ENCODE data around the gene RET.

Gene RET

DNA sequence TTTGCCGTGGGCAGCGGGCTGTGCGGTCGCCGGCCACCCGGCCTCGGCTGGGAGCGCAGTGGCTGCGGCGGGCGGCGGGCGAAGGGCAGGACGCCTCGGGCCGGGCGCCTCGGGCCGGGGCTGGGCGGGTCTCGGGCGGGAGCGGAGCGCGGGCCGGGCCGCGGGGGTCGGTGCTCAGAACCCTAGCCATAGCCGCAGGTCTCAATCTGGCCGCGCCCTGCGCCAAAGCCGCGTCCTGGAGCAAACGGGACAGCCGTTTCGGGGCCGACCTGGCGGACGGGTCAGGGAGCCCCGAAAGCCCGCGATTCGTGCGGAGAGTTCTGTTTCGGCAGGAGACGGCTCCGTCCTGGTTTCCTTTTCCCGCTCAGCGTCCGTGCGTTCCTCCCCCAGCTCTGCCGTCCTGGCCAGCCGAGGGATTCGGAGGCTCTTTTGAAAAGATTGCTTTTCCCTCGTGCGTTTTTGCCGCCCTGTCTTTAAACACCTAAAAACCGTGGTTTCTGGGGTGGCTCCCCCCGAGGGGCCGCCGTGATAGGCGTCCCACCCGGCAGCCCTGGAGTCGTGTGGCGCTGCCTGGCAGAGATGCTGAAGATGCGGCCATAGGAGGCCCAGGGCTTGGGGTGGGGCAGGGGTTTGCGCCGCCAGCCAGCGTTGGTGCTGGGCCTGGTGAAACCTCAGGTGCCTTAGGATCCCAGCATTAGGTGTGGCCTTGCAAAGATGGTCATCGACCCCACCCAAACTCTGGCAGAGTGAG lies 727 bp downstream of the RET start:
- WGBS, 2 experiments = 3 to 4% methylated on average over 72 of the region's 72 CpGs
- Histone ChIP-seq H3K36me3 (ENCODE audit: control insufficient read depth, insufficient read depth, low read length) (no peaks in the 10 kb centered on the region), H3K27ac (ENCODE audit: insufficient read depth, low read depth, low read length, poor library complexity, severe bottlenecking) (no peak overlapping the region), H3K9me3 (ENCODE audit: control insufficient read depth, low read length) (no peaks in the 10 kb centered on the region), H3K4me3 (ENCODE audit: insufficient read depth, low read depth, low read length) (peak overlapping the region; percentile 52), H3K27me3 (ENCODE audit: control insufficient read depth, insufficient read depth, low read length, poor library complexity, severe bottlenecking) (peaks cover 40% of the 10 kb centered on the region), H3K4me1 (ENCODE audit: control insufficient read depth, insufficient read depth, low read length) (peaks cover 4% of the 10 kb centered on the region)

DNA sequence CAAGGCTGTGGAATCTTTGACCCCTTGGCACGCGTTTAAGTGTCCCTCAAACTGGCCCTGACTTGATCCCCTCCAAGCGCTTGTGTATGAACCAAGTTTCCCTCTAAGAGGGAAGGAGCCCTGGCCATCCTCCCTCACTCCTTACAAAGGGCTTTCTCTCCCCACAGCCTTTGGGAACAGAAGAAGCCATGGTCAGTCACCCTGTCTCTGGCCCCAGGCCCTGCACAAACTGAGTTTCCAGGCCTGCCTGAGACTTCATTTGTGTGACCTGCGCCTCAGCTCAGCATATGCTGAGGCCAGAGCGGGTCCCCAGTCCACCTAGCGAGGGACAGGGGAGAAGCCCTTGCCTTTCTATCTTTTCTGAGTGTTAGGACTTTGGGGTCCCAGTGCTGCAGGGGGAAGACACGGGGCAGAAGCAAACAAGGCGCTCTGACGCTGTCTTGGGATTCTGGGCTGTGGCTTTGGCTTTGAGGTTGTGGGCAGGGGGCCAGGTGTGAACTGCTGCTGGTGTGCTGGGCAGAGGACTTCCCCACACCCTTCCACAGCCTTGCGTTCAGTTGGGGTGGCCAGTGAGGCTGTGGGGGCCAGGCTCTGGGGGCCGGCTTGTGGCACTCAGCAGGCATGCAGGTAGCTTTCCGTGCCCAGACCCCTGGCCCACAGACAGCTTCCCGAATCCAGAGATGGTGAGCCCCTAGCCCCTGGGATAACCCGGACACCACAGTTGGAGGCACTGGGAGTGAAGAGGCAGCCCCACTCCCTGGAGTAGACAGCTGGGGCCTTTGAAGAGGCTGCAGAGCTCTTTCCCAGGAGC lies 1.5 kb downstream of the RET start:
- Histone ChIP-seq H3K27ac (ENCODE audit: insufficient read depth, low read depth, low read length, poor library complexity, severe bottlenecking) (no peak overlapping the region), H3K4me1 (ENCODE audit: control insufficient read depth, insufficient read depth, low read length) (peaks cover 4% of the 10 kb centered on the region), H3K9me3 (ENCODE audit: control insufficient read depth, low read length) (no peaks in the 10 kb centered on the region), H3K36me3 (ENCODE audit: control insufficient read depth, insufficient read depth, low read length) (no peaks in the 10 kb centered on the region), H3K4me3 (ENCODE audit: insufficient read depth, low read depth, low read length) (peak overlapping the region; percentile 52), H3K27me3 (ENCODE audit: control insufficient read depth, insufficient read depth, low read length, poor library complexity, severe bottlenecking) (peaks cover 40% of the 10 kb centered on the region)
- 78 to 80% methylated on average over 14 of the region's 14 CpGs for WGBS, 2 experiments

DNA sequence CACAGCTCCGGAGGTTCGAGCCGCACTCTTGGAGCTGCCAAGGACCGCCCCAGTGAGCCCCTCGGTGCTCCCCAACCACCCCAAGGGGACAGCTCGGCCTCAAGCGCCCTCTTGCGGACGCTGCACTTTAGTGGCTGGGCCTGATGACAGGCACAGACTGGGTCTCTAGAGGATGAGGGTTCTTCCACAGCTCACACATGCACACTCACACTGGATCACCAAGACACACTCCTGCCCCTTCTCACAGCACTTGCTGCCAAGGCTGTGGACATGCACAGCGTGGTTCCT lies 2.1 kb downstream of the RET start:
- Histone ChIP-seq H3K4me3 (ENCODE audit: insufficient read depth, low read depth, low read length) (no peak overlapping the region), H3K9me3 (ENCODE audit: control insufficient read depth, low read length) (no peaks in the 10 kb centered on the region), H3K27ac (ENCODE audit: insufficient read depth, low read depth, low read length, poor library complexity, severe bottlenecking) (no peak overlapping the region), H3K36me3 (ENCODE audit: control insufficient read depth, insufficient read depth, low read length) (no peaks in the 10 kb centered on the region), H3K27me3 (ENCODE audit: control insufficient read depth, insufficient read depth, low read length, poor library complexity, severe bottlenecking) (peaks cover 40% of the 10 kb centered on the region), H3K4me1 (ENCODE audit: control insufficient read depth, insufficient read depth, low read length) (peaks cover 4% of the 10 kb centered on the region)
- WGBS, 2 experiments = 30 to 33% methylated on average over 10 of the region's 10 CpGs

DNA sequence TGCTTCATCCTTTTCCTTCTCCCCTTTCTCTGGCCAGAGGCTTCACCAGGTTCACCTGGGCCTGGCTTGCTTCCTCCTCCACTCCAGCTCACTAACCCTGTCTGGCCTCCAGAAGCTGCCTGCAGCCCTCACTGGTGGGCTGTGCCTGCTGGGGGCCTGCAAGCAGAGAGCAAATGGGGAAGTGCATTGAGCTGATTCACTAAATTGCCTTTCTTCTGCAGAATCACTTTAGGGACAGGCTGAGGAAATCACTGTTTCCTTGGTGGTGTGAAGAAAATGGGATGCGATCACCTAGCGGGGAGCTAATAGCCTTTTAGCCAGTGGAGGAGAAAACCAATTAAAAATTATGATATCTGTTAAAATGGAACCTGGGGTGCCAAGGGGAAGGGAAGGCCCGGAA lies 3.0 kb downstream of the RET start:
- Histone ChIP-seq H3K4me3 (ENCODE audit: insufficient read depth, low read depth, low read length) (no peak overlapping the region), H3K9me3 (ENCODE audit: control insufficient read depth, low read length) (no peaks in the 10 kb centered on the region), H3K36me3 (ENCODE audit: control insufficient read depth, insufficient read depth, low read length) (no peaks in the 10 kb centered on the region), H3K27ac (ENCODE audit: insufficient read depth, low read depth, low read length, poor library complexity, severe bottlenecking) (no peak overlapping the region), H3K4me1 (ENCODE audit: control insufficient read depth, insufficient read depth, low read length) (peaks cover 4% of the 10 kb centered on the region), H3K27me3 (ENCODE audit: control insufficient read depth, insufficient read depth, low read length, poor library complexity, severe bottlenecking) (peaks cover 40% of the 10 kb centered on the region)
- 79 to 82% methylated on average over 3 of the region's 3 CpGs for WGBS, 2 experiments

DNA sequence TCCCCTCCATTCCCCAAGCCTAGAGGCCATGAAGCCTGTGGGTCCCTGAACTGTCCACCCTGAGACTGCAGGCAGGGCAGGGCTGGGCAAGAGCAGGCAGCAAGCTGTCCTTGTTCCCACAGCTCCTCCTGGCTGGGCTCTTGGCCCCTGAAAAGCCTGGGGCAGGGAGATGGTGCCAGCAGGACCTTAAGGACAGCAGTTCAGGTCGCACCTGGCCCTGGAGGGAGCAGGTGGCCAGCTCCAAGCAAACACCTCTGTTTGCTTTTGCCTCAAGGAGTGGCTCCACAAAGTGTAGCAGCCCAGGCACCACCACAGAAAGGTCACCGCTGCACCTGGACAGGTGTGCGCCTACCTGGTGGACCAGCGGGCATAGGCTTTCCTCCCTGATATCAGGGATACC lies 5.2 kb downstream of the RET start:
- Histone ChIP-seq H3K4me1 (ENCODE audit: control insufficient read depth, insufficient read depth, low read length) (peaks cover 4% of the 10 kb centered on the region), H3K4me3 (ENCODE audit: insufficient read depth, low read depth, low read length) (no peak overlapping the region), H3K36me3 (ENCODE audit: control insufficient read depth, insufficient read depth, low read length) (no peaks in the 10 kb centered on the region), H3K27me3 (ENCODE audit: control insufficient read depth, insufficient read depth, low read length, poor library complexity, severe bottlenecking) (peaks cover 21% of the 10 kb centered on the region), H3K27ac (ENCODE audit: insufficient read depth, low read depth, low read length, poor library complexity, severe bottlenecking) (no peak overlapping the region), H3K9me3 (ENCODE audit: control insufficient read depth, low read length) (no peaks in the 10 kb centered on the region)
- 92 to 95% methylated on average over 4 of the region's 4 CpGs for WGBS, 2 experiments

DNA sequence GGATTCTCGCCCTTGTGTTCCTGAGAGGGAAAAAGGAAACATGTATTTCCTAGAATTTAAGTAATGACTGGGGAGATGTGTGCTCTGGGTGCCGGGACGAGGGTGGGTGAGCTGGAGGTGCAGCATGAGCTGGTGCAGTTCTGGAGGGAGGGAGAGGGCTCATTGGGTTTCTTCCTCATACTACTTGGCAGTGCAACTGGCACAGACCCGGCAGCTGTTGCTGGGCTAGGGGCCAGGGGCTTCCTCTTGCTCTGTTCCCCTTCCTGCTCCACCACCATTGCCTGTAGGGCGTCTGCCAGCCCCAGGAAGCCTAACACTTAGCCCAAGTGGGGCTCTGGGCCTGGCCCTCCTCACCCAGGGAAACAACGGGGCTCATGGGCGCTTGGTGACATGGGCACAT lies 5.9 kb downstream of the RET start:
- H3K36me3 ChIP-seq (ENCODE audit: control insufficient read depth, insufficient read depth, low read length) = no peaks in the 10 kb centered on the region
- peaks cover 15% of the 10 kb centered on the region for H3K27me3 ChIP-seq (ENCODE audit: control insufficient read depth, insufficient read depth, low read length, poor library complexity, severe bottlenecking)
- no peak overlapping the region for H3K4me3 ChIP-seq (ENCODE audit: insufficient read depth, low read depth, low read length)
- H3K4me1 ChIP-seq (ENCODE audit: control insufficient read depth, insufficient read depth, low read length) = peaks cover 2% of the 10 kb centered on the region
- no peak overlapping the region for H3K27ac ChIP-seq (ENCODE audit: insufficient read depth, low read depth, low read length, poor library complexity, severe bottlenecking)
- 91 to 93% methylated on average over 7 of the region's 7 CpGs for WGBS, 2 experiments
- no peaks in the 10 kb centered on the region for H3K9me3 ChIP-seq (ENCODE audit: control insufficient read depth, low read length)

DNA sequence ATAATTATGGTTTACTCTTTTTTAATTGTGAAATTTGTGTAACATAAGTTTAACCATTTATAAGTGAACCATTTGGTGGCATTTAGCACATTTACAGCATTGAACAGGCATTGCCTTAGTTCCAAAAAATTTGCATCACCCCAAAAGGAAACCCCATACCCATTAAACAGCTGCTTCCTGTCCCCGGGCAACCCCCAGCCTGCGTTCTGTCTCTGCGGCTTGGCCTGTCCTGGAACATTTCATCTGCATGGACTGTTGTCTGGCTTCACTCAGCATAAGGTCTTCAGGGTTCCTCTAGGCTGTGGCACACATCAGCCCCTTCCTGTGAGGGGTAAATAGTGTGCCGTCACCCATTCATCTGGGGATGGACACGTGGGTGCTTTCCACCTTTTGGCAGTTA lies 6.9 kb downstream of the RET start:
- 90 to 93% methylated on average over 5 of the region's 5 CpGs for WGBS, 2 experiments
- H3K4me1 ChIP-seq (ENCODE audit: control insufficient read depth, insufficient read depth, low read length) = peaks cover 4% of the 10 kb centered on the region
- peaks cover 5% of the 10 kb centered on the region for H3K27me3 ChIP-seq (ENCODE audit: control insufficient read depth, insufficient read depth, low read length, poor library complexity, severe bottlenecking)
- H3K4me3 ChIP-seq (ENCODE audit: insufficient read depth, low read depth, low read length) = no peak overlapping the region
- H3K9me3 ChIP-seq (ENCODE audit: control insufficient read depth, low read length) = no peaks in the 10 kb centered on the region
- no peak overlapping the region for H3K27ac ChIP-seq (ENCODE audit: insufficient read depth, low read depth, low read length, poor library complexity, severe bottlenecking)
- no peaks in the 10 kb centered on the region for H3K36me3 ChIP-seq (ENCODE audit: control insufficient read depth, insufficient read depth, low read length)

DNA sequence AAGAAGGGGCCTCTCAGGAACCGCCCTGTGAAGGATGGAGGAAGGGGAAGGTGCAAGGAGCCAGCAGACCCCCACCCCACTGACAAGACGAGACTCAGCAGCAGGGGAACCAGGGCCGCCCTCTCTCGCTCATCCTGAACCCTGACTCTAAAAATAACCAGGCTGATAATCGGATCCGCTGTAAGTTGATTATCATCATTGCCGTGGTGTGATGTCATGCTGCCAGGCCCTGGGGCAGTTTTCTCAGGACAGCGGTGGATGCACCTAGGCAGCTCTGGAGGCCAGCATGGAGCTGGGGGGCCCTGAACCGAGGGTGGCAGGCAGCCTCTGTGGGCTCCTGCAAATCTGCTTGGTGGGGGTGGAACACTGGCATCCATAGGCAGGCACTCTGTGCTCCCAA lies 7.9 kb downstream of the RET start:
- WGBS, 2 experiments = 92 to 93% methylated on average over 9 of the region's 9 CpGs
- Histone ChIP-seq H3K9me3 (ENCODE audit: control insufficient read depth, low read length) (no peaks in the 10 kb centered on the region), H3K36me3 (ENCODE audit: control insufficient read depth, insufficient read depth, low read length) (no peaks in the 10 kb centered on the region), H3K4me1 (ENCODE audit: control insufficient read depth, insufficient read depth, low read length) (peaks cover 5% of the 10 kb centered on the region), H3K4me3 (ENCODE audit: insufficient read depth, low read depth, low read length) (no peak overlapping the region), H3K27ac (ENCODE audit: insufficient read depth, low read depth, low read length, poor library complexity, severe bottlenecking) (no peak overlapping the region), H3K27me3 (ENCODE audit: control insufficient read depth, insufficient read depth, low read length, poor library complexity, severe bottlenecking) (no peaks in the 10 kb centered on the region)

DNA sequence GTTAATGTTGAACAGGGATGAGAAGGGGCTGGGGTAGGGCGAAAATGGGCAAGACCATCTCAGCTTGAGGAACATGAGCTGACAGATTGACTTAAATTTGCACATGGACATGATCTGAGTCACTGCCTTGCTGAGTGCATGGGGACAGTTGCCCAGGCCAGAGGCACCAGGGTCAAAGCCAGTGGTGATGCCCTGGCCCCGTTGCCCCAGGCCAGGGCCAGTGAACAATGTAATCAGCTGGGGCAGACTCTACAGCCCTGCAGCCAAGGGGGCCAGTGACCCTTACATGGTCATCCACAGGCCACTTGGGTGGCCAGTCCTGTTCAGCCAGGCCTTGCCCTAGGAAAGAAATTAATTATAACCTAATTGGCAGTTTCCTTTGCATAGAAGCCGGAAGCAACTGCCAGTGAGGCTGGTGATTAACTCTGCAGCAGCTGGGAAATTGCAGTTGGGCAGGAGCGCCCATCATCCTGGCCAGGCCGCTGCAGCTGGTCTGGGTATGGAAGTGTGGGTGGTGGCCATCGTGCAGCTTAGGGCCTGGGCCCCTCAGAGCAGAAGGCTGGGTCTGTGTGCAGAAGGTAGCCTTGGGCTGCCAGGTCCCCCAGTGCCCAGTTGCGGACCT lies 9.6 kb downstream of the RET start:
- H3K27me3 ChIP-seq (ENCODE audit: control insufficient read depth, insufficient read depth, low read length, poor library complexity, severe bottlenecking) = no peaks in the 10 kb centered on the region
- no peaks in the 10 kb centered on the region for H3K36me3 ChIP-seq (ENCODE audit: control insufficient read depth, insufficient read depth, low read length)
- H3K4me3 ChIP-seq (ENCODE audit: insufficient read depth, low read depth, low read length) = no peak overlapping the region
- 95% methylated on average over 7 of the region's 7 CpGs for WGBS, 2 experiments
- H3K4me1 ChIP-seq (ENCODE audit: control insufficient read depth, insufficient read depth, low read length) = peaks cover 5% of the 10 kb centered on the region
- no peak overlapping the region for H3K27ac ChIP-seq (ENCODE audit: insufficient read depth, low read depth, low read length, poor library complexity, severe bottlenecking)
- H3K9me3 ChIP-seq (ENCODE audit: control insufficient read depth, low read length) = no peaks in the 10 kb centered on the region

DNA sequence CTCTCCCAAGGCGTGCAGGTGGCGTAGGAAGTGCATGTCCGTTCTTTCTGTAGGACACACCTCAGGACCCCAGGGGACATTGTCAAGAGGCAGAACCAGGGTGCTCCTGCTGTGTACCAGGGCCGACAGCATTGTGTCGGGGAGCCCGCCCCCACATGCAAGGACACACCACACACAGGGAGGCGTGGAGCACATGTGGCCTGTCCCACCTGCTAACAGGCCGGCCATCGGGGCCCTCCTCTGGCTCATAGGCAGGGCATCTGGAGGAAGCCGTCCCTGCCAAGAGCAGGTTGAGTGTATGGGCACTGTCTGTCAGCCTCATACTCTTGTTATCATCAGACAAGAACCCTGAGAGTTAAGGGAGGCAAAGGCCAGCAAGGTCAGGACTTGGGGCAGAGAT lies 12.7 kb downstream of the RET start:
- H3K27ac ChIP-seq (ENCODE audit: insufficient read depth, low read depth, low read length, poor library complexity, severe bottlenecking) = no peak overlapping the region
- no peaks in the 10 kb centered on the region for H3K36me3 ChIP-seq (ENCODE audit: control insufficient read depth, insufficient read depth, low read length)
- no peaks in the 10 kb centered on the region for H3K27me3 ChIP-seq (ENCODE audit: control insufficient read depth, insufficient read depth, low read length, poor library complexity, severe bottlenecking)
- no peak overlapping the region for H3K4me3 ChIP-seq (ENCODE audit: insufficient read depth, low read depth, low read length)
- peaks cover 5% of the 10 kb centered on the region for H3K4me1 ChIP-seq (ENCODE audit: control insufficient read depth, insufficient read depth, low read length)
- H3K9me3 ChIP-seq (ENCODE audit: control insufficient read depth, low read length) = no peaks in the 10 kb centered on the region
- 89 to 92% methylated on average over 10 of the region's 10 CpGs for WGBS, 2 experiments

Measured in ectodermal cell (in vitro differentiated cells).